ENCODE measurements around the gene NUTF2. TPM values are rescaled to one million over a fixed set of nuclear protein-coding genes. Genes with fewer than 3 reads are reported as not detected.

NUTF2 gene
- total and polyA plus RNA-seq, 2 of the 4 experiments (the other 2 are of a cell fraction): 42.7 to 361 TPM

- no peak overlapping the region for H2BK15ac ChIP-seq (ENCODE audit: low read depth, low read length)
- dilution Hi-C loops (cut with HindIII; ENCODE audit: low sequenced_read_pairs, unreplicated experiment): no loop called here
- H3K79me1 ChIP-seq (ENCODE audit: low read depth in 1 of 2, low read length in 2 of 2): peaks cover 36 to 62% of the 10 kb centered on the region in 2 experiments
- in situ Hi-C loops (cut with MboI; ENCODE audit: low sequenced_read_pairs): no loop called here
- no peak overlapping the region for H3K18ac ChIP-seq (ENCODE audit: low read depth, low read length)
- 100% methylated on average over 3 of the region's 7 CpGs; no CpG with 5 or more reads in 1 of the 2 experiments for WGBS, 2 experiments (ENCODE audit: extremely low coverage in 2 of 2, insufficient read length in 1 of 2)
- peaks cover 42% of the 10 kb centered on the region for H3K36me3 ChIP-seq (ENCODE audit: control insufficient read depth, insufficient read depth, low read length)
- no peak overlapping the region for H3K4me2 ChIP-seq (ENCODE audit: low read depth, low read length)
- TF ChIP-seq MAZ (IDR thresholded peaks at IDR 0.05; ENCODE audit: borderline replicate concordance, low read depth, low read length): no peak
- no peak for TF ChIP-seq USF2 (IDR thresholded peaks at IDR 0.05; ENCODE audit: low read depth, low read length)
- no peak for TF ChIP-seq BHLHE40 (IDR thresholded peaks at IDR 0.05; ENCODE audit: low read depth, low read length)
- ChIA-PET POLR2A (ENCODE audit: unreplicated experiment) (no interaction called here), CTCF (no interaction called here)
- ATAC-seq (ENCODE audit: low read depth) (no peak), DNase-seq (no peak)
- H3K4me1 ChIP-seq (ENCODE audit: control insufficient read depth, insufficient read depth, low read length): peaks cover 10% of the 10 kb centered on the region
- H3K14ac ChIP-seq (replicated peaks; ENCODE audit: low read depth, low read length): no peak overlapping the region
- no peak overlapping the region for H2AK5ac ChIP-seq (ENCODE audit: low read depth, low read length)
- H3K27me3 ChIP-seq (ENCODE audit: control insufficient read depth, insufficient read depth, low read length): no peaks in the 10 kb centered on the region
- peaks cover 36% of the 10 kb centered on the region for H4K20me1 ChIP-seq (ENCODE audit: insufficient read depth, low read length)
- no TSS peak for BruUV-seq (replicated peaks)
- H3K9ac ChIP-seq (ENCODE audit: low read depth, low read length): no peak overlapping the region
- H3K23ac ChIP-seq (ENCODE audit: low read depth, low read length): no peak overlapping the region
- no peak overlapping the region for H3K27ac ChIP-seq (ENCODE audit: insufficient read depth, low read length)
- H4K91ac ChIP-seq (ENCODE audit: insufficient read depth, low read depth, low read length): no peak overlapping the region
- no peak overlapping the region for H4K5ac ChIP-seq (ENCODE audit: low read depth, low read length)
- H3K9me1 ChIP-seq (ENCODE audit: insufficient read depth, low read length): peaks cover 15% of the 10 kb centered on the region
- H3K4me3 ChIP-seq (ENCODE audit: insufficient read depth, low read depth, low read length): no peak overlapping the region
- no peak overlapping the region for H2BK20ac ChIP-seq (ENCODE audit: low read depth, low read length)
- H2BK120ac ChIP-seq (ENCODE audit: low read depth, low read length): no peak overlapping the region
- no peak overlapping the region for H3K56ac ChIP-seq (ENCODE audit: extremely low read depth, insufficient read depth, low read length)
- no peaks in the 10 kb centered on the region for H3K9me3 ChIP-seq (ENCODE audit: control insufficient read depth, insufficient read depth, low read length)
- H4K8ac ChIP-seq (ENCODE audit: low read depth in 2 of 2, low read length in 2 of 2): no peak overlapping the region
- no peak overlapping the region for H2BK5ac ChIP-seq (ENCODE audit: low read depth, low read length, poor library complexity, severe bottlenecking)
- H3K4ac ChIP-seq (ENCODE audit: low read depth, low read length): no peak overlapping the region
- intact Hi-C loops (cut with micrococcal nuclease): no loop called here
- no peak overlapping the region for H2AFZ ChIP-seq (replicated peaks; ENCODE audit: low read length, poor library complexity)
- no peak overlapping the region for H2AK9ac ChIP-seq (replicated peaks; ENCODE audit: low read depth, low read length, poor library complexity)
Measured at GRCh38 chr16:67869653-67870052, 22.9 kb downstream of the NUTF2 start.
